ENCODE results near the gene CDK6.

CDK6 gene

DNA sequence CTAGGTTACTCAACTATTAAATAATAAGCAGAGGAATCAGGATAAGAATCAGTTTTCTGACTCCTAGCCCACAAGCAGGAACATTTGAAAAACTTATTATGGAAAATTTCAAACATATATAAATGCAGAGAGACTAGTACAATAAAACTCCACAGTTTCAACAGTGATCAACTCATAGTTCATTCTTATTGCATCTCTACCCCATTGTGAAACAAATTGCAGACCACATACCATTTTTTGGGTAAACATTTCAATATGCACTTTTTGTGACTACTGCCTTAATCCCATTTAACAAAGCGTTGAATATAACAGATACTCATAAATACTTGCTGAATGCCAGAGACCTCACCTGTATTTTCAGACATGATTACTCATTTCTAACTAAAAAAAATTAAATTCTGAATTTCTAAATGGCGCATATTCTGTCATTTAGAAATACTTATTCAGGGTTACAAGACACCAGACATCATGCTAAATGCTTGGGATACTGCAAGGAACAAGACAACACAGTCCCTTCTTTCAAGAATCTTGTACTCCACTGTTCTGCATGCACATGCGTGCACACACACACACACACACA lies 11.4 kb downstream of the CDK6 start:
- no peak for DNase-seq

DNA sequence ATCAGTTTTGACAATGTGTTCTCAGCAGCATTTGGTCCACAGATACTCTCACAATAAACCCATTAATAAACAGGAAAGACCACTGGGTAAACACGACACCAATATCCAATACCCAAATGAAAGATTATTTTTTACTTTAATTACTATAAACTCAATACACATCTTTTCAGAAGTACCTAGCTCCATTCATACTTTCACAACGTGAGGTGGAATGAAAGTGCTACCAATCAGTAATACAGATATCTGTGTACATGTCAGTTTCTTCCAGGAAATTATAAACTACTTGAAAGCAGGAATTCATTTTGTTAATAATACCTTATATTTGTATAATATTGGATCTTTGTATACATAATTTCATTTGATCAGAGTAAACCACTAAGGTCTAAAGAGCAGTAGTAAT lies 11.9 kb downstream of the CDK6 start:
- DNase-seq, result no peak

DNA sequence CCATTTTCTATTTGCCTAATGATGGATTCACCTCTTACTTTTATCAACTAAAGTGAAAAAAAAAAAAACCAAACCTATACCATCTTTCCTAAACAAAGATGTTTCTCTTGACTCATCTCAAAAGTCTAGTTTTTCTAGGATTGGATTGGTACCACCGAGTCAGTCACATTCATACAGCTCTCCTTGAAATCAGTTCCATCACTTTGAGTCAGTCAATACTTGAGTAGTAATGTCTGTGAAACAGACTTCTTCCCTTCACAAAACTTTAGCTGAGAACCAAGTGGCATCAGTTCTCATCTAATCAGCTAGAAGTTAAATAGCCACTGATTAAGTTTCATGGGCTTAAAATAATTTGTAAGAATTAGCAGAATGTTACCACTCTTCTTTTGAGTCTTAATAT lies 13.3 kb downstream of the CDK6 start:
- DNase-seq, result no peak

DNA sequence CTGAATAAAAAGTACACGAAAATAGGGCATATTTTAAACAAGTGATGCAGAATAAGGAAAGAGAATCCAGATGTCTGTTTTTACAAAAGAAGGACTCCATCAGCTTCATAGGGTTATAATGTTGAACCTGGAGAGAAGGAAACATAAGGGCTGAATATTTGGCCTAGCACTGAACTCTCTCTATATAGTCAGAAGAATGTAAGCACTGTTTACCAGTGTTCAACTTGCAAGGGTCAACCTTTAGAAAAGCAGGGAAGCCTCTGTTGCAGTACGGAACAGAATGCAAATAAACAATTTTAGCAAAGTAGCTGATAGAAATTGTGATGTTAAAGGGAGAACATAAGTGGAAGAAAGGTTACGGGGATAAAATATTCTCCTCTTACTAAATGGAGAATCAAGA lies 16.2 kb downstream of the CDK6 start:
- DNase-seq, result no peak

DNA sequence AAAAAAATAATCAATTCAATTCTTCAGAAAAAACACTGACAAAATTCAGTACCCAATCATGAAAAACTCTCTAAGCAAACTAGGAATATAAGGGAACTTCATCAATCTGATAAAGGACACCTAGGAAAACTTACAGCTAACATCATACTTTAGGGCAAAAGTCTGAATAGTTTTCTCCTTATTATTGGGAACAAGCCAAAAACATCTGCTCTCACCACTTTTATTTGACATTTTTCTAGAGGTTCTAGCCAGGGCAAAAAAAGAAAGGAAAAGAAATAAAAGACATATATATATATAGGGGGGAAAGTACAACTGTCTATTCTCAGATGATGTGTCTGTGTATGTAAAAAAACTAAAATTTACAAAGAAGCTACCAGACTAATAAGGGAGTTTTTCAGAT lies 19.0 kb downstream of the CDK6 start:
- no peak for DNase-seq

DNA sequence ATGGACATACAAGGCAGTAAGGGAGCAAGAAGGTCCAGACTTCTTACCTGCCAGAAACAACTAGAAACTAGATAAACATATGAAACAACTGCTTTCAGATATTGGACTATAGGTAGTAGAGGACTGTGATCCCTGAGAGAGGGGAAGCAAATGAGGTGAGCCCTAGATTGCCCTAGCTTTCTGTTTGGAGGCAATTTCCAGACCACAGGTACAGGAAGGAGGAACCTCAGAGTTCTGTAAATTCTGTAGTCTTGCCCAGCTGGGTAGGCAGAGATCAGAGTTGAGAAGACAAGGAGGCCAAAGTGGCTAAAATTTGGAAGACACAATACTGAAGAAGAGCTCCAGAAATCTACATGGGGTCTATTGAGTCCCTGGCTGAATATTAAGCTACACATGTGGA lies 21.0 kb downstream of the CDK6 start:
- no peak for DNase-seq

DNA sequence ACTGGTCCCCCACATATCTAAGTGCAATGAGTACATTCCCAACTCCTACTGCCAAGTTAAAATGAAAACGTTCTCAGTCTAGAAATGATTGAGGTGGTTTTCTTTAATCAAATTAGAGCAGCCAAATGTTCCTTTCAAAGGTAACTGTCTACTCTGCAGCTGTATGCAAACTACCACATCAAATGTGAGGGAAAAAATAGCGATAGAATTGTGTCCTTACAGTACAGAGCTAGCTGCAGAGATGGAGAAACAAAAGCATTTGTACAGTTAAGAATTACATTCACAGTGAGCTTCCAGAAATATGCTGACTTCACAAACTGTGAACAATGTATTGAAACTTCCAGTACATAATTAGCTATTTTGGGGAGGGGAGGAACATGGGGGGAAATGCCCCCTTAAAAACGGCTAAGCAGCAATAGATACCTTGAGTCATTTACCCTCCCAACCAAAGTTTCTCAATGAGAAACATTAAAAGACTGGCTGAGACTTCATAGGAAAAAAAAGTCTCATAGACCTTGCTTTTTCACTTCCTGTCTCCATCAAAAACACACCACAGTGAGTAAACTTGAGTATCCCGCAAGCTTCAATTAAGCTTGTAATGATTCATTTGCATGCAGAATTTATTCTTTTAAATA lies 22.9 kb downstream of the CDK6 start:
- DNase-seq, result no peak

DNA sequence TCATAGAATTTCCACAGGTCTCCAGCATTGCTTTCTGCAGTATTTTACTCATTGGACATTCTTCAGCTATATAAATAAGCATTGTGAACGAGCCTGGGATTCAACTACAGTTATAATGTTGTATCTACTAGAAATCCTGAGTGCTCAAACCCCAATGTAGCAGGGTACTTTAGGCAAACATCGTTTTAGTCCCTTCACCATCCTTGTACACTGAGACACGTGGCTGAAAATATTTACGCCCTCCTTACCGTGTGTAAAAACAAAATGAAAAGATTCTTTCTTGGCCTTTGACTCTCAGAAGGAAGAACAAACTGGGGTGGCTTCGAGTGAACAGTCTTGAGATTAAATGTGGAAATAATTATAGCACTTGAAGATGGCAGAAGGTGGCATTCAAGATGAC lies 25.2 kb downstream of the CDK6 start:
- no peak for DNase-seq

DNA sequence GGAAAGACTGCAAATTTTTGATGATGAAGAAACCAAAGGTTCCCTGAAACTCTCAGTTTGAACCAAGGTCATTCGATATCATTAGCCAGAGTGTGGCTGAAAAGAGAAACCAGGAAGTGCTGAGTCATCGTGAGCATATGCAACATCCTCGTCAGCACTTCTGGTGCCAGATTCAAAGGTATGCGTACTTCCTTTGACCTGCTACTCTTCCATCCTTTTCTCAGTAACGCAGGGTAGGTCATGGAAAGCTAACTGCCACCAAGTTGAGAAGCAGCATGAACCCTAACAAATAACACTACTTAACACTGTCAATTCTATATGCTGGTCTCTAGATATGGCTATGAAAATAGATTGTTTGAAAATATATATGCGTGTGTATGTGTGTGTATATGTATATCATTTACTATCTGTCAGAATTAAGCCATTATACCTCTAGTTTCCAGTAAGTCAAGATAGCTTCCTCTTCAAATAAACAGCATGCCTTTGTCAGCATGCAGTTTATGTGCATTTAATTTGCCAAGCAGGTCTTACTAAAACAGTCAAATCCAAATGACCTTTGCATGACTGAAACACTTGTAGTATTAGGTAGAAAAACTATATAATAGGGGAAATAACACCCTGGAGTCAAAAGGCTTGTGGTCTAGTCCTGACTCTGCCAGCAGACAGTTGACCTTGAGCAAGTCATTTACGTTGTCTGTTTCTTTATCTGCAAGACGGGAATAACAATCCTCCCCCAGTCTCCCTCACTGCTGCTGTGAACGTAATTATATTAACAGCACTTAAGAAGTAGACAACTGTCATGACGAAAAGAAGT lies 26.4 kb downstream of the CDK6 start:
- DNase-seq, result peak; percentile 53

DNA sequence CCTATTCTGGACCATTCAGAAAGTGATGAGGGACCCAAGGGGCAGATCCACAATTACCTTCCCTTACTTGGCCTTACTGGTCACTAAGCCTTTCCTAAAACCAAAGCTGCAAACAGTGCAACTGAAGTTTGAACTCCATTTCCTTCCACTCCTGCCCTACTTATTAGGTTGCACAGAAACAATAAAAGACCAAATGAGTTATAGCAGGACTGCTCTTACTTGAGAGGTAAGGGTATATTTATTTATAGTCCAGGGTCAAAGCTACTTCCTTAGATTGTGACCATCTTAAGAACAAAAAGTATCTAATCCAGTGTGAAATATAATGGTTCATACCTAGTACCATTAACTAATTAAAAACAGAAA lies 27.0 kb downstream of the CDK6 start:
- no peak for DNase-seq

DNA sequence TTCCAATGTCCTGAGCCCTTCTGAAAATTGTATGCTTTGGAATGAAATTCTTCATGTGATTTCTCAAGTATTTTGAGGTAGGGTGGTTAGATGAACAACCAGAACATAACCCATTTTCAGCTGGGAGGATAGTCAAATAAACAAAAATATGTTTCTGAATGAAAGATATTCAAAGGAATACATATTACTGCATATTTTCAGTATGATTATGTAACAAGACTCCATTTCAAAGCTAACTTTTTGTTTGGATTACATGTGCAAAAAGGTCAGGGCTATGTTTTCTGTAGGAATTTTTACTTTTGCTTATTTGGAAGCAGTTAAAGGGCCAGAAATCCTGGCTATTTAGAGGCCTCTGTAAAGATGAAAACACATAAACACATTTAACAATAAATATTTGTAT lies 27.7 kb downstream of the CDK6 start:
- no peak for DNase-seq

DNA sequence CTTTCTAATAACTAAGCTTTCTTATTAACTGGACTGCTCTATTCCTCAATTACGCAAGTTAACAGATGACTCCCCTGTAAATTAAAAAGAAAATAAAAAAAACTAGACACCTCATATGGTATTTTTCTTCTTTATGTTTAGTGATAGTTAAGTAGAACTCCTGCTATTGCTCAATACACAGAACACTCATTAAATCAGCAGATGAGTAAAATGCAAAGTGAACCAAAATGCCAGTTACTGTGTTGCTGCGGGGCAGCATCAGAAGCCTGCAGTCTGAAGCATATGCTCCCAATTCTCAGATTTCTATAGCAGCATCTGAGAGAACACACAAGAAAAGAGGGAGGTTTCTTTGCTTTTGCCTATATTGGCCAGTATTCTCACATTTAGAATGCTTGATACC lies 28.4 kb downstream of the CDK6 start:
- no peak for DNase-seq

DNA sequence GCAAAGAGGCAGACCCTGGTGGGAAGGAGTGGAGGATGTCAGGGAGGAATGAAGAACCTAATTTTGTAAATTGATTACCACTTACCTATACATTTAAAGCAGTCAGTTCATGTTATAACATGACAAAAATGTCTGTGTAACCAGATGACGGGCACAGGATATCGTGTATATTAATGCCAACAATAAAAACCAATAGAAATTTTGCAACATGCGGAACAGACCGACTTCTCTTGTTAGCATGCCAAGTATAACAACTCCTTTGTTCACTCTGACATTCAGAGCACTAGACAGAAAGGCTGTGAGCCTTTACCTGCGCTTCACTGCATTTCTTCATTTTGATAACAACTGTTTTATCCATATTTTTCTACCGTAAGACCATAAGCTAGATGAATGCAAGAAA lies 29.9 kb downstream of the CDK6 start:
- DNase-seq, result no peak

DNA sequence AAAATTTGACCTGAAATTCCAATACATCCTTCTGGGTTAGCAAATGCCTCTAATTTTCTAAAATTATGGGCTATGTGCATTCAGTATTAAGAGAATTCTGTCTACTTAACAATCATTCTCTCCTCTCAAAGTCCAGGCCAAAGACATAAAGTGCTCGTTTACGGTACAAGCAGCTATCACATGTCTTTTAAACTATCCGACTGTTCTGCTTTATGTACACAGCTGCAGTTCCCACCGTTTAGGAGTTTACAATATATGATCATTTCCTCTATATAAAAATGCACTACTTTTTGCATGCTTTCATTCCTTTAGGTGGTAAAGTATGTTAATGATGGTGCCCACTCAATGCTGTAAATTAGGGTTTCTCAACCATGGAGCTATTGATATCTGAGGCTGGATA lies 34.0 kb downstream of the CDK6 start:
- DNase-seq, result no peak

DNA sequence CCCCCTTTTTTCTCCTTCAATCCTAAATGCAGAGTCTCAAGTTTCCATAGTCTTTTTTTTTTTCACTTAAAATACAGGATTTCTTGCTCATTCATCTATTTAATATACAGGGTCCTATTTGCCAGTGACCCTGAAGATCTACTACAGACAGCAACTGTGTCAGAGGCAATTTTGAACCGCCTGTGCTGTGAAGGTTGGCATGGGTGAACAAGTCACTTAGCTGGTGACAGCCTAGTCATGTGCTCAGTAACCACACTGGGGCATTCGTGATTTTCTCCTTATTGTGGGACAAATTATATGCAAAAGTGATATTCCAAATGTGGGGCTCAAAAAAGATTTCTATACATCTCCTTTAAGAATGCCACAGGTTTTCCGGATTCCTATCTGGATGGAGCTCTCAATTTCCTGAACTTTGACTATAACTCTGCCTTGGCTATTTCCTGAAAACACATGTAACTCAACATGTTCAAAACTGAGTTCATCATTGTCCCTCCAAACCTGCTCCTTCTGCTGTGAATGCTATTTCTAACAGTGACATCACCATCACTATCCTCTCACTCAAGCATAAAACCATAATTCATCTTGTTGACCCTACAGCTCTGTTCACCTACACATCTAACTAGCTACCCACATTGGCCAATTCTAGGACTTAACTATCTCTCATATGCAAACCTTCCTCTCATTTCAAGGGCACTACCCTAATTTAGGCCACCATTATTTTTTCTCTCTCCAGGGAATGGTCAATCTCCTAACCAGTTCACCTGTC lies 36.7 kb downstream of the CDK6 start:
- no peak for DNase-seq

DNA sequence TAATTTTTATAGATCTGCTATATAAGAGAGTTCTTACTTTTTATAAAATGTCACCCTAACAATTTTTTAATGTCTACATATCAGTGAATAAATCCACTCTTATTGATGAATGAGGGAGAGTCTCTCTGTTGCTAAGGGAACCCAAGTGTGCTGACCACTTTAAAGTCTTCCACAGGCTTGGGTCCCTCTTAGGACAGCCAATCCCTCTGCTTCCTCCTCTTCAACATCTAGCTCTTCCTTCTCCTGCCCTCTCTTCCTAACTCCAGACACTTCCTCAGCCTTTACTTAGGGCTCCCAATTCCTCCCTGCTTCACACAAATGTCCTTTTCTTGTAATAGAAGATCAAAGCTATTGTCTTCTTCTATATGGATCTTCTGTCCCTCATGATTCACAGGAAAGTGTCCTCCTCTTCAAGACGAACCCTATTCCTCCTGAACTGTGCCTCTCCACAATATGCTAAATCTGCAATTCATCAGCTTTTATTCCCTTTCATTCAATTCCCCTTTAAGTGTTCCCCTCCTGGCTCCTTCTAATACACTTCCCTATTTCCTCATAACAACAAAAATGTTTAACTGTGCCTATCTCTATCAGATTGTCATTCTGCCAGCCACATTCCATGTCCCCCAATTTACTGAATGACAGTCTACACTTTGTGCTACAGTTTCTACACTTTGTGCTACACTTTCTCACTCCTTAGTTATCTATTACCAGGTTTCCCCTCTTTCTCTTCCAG lies 37.7 kb downstream of the CDK6 start:
- no peak for DNase-seq

DNA sequence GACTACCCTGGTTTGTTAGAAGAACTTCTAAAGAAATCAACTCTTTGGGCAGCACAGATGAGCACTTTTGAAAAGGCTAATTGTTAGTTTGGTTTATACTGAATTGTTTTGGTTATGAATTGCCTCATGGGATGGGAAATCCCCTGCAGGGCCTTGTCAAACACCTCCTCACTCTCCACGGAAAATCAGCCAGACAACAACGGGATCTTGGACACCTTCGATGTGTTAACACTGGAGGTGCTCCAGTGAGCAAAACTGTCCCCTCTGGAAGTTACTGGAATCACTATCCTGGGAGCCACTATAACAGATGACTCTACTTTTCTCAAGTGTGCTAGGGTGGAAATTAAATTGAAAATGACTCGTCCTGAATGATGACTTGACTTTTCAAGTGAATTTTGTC lies 38.7 kb downstream of the CDK6 start:
- no peak for DNase-seq

DNA sequence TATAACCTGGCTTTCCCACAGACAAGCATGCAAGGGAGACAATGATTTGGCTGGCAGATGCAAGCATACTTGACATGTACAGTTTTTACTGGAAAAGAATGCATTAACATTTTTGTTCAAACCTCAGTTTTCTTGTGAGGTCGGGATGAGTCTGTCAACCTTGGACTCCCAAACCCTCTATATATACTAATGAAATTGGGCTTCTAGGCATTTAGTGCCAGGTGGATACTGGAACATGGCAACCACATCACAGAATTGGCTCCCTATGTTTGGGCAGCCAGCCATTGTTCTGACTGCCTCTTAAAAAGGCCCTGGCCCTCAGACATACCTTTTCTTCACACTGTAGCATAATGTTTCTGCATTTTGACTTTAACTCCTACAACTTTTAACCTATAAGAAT lies 39.1 kb downstream of the CDK6 start:
- DNase-seq, result no peak

DNA sequence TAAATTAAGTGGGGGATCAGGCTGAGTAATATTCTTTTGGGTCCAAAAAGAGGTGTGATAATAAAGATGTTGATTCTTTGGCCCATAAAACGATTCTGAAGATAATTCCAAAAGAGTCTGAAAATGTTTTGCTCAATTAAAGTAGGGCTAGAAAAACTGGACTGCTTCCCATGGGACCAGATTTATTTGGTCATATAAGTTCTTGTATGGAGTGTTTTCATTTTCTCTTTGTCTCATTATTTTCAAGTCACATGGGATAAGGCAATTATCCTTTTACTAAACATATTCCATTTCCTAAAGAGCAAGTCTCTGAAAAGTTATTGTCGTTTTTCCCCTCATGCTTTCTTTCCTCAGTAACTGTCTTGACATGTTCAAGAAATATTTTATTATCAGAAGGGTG lies 41.5 kb downstream of the CDK6 start:
- DNase-seq, result no peak

DNA sequence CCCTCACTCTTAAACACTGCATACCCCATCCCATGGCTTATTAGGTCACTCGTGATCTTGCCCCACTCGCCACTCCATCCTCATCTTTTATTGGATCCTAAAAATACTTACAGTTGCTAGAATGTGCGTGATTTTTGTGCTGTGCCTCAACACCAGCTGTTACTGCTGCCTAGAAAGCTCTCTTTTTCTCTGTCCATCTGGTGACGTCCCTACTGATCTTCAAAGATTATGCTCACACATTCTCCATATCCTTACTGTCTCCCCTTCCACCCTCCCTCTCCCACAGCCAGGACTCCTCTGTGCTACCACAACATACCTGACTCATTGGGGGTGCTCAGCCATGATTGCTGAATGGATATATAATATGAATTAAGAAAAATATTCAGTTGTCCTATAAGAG lies 42.0 kb downstream of the CDK6 start:
- no peak for DNase-seq

DNA sequence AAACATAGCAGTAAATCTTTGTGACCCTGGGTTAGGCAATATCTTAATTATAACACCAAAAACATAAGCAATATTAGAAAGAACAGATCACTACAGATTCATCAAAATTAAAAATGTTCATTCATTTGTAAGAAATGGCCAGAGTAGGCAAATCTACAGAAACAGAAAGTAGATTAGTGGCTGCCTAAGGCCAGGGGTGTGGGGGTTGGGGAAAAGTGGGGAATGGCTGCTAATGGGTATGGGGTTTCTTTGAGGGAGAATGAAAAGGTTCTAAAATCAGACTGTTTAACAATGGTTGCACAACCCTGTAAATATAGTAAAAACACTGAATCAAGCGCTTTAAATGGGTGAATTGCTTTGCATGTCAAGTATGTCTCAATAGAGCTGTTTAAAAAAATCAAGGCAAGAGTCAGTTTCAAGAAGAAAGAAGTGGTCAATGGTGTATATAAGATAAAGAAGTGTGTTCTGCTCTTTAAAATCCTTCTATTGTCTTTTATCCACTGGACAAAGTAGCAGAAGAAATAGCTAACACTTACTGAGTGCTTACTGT lies 42.6 kb downstream of the CDK6 start:
- DNase-seq, result no peak

DNA sequence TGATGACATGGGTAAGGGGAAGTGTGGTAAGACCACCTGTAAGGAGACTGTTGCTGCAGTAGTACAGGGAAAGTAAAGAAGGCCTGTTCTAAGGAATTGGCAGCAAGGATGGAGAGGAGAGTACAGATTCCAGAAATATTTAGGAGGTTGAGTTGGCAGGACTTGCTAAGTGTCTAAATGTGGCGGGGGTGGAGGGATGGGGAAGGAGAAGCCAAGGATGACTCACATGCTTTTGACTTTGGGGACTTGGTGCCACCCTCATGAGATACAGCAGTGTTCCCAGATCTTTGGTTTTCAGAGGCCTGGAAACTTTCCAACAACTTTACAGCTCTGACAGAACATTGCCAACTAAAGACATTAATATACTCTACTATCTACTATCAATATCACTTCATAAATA lies 45.4 kb downstream of the CDK6 start:
- DNase-seq, result no peak
